ENCODE results near the gene RTN4RL2.

Gene RTN4RL2

GRCh38 chr11:57462597-57462996, 2.3 kb downstream of the RTN4RL2 start:
- DNase-seq (ENCODE audit: low read depth) = no peak

GRCh38 chr11:57463671-57464538, 3.6 kb downstream of the RTN4RL2 start:
- no peak for DNase-seq (ENCODE audit: low read depth)

GRCh38 chr11:57464539-57465181, 4.3 kb downstream of the RTN4RL2 start:
- DNase-seq (ENCODE audit: low read depth) = no peak

GRCh38 chr11:57466680-57467079, 6.4 kb downstream of the RTN4RL2 start:
- DNase-seq (ENCODE audit: low read depth) = no peak

GRCh38 chr11:57467508-57468157, 7.3 kb downstream of the RTN4RL2 start:
- no peak for DNase-seq (ENCODE audit: low read depth)

GRCh38 chr11:57468276-57468675, 7.9 kb downstream of the RTN4RL2 start:
- DNase-seq (ENCODE audit: low read depth) = no peak

- no peak for DNase-seq (ENCODE audit: low read depth)
Measured at GRCh38 chr11:57469268-57469667, 8.9 kb downstream of the RTN4RL2 start.

GRCh38 chr11:57471496-57471895, 11.2 kb downstream of the RTN4RL2 start:
- no peak for DNase-seq (ENCODE audit: low read depth)

- no peak for DNase-seq (ENCODE audit: low read depth)
Measured at GRCh38 chr11:57473285-57473841, 13.0 kb downstream of the RTN4RL2 start.

GRCh38 chr11:57474017-57474802, 13.9 kb downstream of the RTN4RL2 start:
- DNase-seq (ENCODE audit: low read depth) = no peak

- DNase-seq (ENCODE audit: low read depth) = no peak
Measured at GRCh38 chr11:57474803-57475115, 14.4 kb downstream of the RTN4RL2 start.

DNA sequence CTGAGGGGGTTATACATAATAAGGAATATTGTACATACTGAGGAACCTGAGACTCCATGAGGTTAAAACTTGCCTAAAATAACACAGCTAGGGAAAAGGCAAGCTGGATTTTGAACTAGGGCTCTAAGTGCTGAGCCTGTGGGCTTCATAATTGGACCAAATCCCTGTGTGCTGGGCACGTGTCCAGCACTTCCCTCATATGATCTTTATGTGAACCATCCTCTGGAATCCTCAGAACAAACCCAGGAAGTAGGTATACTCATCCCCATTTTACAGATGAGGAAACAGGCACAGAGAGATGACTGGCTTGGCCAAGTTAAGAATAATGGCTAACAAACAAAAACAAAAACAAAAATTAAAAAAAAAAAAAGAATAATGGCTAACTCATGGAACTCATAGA, 14.9 kb downstream of the RTN4RL2 start:
- no peak for DNase-seq (ENCODE audit: low read depth)

DNA sequence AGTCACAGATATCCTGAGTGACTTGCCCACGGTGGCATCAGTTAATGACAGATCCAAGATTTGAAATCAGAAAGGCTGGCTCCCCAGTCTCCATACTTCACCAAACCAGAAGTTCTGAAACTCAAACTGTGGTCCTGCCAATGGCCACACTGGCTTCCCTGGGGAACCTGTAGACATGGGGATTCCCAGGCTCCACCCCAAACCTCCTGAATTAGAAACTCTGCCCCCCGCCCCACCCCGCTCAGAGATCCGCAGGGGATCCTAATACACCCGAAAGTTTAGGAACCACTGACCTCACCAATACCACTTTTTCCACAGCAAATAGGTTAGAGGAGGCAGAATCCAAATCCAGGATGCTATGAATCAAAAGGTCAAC, 15.3 kb downstream of the RTN4RL2 start:
- DNase-seq (ENCODE audit: low read depth) = no peak

DNA sequence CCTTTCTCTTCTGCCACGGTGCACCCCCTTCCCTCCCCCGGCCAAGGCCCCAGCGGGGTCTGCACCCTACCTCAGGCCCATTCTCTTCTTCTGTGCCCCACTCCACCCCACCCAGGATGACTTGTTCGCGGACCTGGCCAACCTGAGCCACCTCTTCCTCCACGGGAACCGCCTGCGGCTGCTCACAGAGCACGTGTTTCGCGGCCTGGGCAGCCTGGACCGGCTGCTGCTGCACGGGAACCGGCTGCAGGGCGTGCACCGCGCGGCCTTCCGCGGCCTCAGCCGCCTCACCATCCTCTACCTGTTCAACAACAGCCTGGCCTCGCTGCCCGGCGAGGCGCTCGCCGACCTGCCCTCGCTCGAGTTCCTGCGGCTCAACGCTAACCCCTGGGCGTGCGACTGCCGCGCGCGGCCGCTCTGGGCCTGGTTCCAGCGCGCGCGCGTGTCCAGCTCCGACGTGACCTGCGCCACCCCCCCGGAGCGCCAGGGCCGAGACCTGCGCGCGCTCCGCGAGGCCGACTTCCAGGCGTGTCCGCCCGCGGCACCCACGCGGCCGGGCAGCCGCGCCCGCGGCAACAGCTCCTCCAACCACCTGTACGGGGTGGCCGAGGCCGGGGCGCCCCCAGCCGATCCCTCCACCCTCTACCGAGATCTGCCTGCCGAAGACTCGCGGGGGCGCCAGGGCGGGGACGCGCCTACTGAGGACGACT, 15.9 kb downstream of the RTN4RL2 start:
- no peak for DNase-seq (ENCODE audit: low read depth)

GRCh38 chr11:57476757-57477506, 16.6 kb downstream of the RTN4RL2 start:
- no peak for DNase-seq (ENCODE audit: low read depth)

DNA sequence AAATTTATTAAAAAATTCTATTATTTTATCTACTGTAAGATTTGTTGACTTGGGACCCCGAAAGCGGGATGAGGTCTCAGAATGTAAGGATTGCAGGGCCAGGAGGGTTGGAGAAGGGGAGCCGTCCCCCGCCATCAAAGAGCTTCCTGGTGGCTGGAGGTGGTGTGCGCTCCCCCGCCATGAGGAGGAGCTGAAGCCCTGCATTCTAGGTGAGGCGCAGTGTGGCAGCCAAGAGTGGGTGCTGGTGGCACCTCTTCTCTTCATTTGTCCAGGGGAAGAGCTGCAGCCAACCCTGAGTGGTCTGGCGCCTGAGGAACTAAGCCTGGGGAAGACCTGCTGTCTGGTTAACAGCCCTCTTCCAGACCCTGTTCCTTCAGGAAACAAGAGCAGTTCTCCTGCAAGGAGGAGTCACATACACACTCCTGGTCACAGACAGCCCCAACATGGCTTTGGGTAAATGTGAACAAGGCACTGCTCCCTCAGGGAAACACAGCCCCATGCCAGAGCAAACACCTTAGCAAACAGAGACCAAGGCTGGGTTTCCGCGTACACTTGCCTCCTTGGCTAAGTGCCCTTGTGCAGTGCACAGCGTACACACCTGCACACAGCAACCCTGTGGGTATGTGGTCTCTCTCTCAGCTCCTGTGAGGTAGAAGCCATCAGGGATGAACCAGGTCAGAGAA, 17.3 kb downstream of the RTN4RL2 start:
- DNase-seq (ENCODE audit: low read depth) = no peak

DNA sequence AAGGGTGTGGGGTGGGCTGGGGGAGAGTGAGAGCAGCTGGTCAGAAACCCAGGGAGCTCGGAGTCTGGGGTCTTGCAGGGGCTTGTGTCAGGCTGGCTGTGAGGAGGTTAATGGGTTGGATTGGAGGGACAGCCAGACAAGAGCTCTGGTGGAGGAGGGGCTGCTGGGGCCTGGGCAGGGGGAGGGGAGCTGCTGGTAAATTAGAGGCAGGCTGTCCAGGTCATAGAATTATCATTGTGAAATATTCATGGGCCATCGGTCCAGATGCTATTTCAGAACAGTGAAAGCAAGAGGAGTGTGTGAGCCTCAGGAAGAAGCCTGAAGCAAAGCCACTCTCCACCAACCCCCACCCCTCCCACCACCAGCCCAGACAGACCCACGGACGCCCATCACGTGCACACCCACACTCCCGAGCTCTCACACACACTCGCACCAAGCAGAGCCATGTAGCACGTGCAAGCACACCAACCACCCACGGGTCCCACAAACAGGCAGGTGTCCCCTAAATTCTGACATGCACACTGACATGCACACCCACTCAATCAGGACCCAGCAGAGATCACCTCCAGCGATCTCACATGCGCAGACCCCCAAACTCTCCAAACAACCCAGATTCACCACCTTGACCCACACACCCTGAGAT, 18.8 kb downstream of the RTN4RL2 start:
- no peak for DNase-seq (ENCODE audit: low read depth)

GRCh38 chr11:57479911-57480310, 19.6 kb downstream of the RTN4RL2 start:
- no peak for DNase-seq (ENCODE audit: low read depth)

GRCh38 chr11:57480409-57481137, 20.2 kb downstream of the RTN4RL2 start:
- DNase-seq (ENCODE audit: low read depth) = no peak
